GM18873 (cell line): ENCODE results near the gene DPP7.

Experiments
- ATAC-seq: cut with Tn5 transposase; IDR thresholded peaks from one replicate; pipeline ENCODE4 v1.9.1; 2021; ENCODE audit warnings: mild to moderate bottlenecking, moderate library complexity, moderate number of reproducible peaks; ENCODE audit not compliant: unreplicated experiment, low FRiP score

The DPP7 gene

DNA sequence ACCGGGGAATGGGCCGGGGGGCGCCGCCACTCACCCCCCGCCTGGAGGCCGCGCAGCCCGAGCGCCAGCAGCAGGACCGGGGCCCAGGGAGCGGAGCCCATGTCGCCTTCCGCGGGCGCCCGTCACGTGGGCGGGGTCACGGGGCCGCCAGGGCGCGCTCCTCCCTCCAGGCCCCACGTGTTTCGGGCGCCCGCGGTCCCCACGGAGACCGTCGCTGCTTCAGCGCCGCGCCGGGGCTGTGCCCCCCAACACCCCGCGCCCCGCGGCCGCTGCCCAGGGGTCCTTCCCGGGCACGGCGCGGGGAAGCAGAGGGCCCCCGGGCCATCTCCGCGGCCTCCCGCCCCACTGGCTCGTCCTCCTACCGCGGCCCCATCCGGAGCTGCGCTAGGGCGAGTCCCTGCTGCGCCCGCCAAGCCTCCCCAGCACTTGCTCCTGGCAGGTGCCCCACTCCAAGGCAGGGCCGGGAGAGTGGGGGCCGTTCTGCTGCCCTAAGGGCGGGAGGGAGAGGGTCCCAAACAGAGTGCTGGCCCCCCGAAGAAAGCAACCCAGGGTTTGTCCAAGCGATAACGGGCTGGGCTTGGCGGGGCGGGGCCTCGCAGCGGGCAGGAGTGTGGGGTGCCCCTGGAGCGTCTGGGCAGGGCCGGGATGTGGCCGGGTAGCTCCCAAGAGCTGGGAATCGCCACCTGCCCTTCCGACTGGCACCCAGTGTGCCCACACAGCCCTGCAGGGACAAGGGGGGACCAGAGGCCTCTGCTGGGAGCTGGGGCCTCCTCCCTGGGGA is at the start of gene DPP7:
TSS of gene DPP7 (minus strand) at position 121 of the 781 bp plus-strand sequence. CDS start at position 101, 20 bp downstream.
- no peak for ATAC-seq

DNA sequence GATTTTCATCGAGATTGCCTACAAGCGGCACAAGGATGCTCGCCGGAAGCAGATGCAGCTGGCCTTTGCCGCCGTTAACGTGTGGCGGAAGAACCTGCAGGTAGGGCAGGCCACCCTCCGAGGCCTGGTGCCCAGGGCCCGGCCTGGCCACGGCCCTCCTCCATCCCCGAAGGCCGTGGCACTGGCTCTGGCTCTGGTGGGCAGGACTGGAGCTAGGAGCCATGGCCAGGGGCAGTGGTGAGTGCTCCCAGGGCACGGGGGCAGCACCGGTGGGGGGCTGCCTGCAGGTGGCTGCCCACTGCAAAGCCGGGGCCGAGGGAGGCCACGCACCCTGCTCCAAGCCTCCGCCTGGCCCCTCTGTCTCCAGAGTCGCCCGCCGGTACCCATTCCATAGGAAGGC is 49.3 kb upstream of the DPP7 start:
- no peak for ATAC-seq

DNA sequence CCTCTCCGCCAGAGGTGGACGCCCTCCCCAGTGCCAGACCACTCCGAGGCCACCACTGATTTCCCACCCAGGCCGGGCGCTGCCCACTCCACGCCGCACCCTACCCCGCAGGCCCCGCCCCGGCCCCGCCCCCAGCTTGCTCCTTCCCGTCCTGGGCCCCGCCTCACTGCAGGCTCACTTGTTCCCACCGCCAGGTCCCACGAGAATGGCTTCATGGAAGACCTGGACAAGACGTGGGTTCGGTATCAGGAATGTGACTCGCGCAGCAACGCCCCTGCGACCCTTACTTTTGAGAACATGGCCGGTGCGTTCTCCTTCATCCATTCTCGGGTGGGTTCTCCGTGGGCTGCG is 48.8 kb upstream of the DPP7 start:
- no peak for ATAC-seq

- no peak for ATAC-seq
These were observed 48.2 kb upstream of the DPP7 start for GRCh38 chr9:137162505-137163364.

DNA sequence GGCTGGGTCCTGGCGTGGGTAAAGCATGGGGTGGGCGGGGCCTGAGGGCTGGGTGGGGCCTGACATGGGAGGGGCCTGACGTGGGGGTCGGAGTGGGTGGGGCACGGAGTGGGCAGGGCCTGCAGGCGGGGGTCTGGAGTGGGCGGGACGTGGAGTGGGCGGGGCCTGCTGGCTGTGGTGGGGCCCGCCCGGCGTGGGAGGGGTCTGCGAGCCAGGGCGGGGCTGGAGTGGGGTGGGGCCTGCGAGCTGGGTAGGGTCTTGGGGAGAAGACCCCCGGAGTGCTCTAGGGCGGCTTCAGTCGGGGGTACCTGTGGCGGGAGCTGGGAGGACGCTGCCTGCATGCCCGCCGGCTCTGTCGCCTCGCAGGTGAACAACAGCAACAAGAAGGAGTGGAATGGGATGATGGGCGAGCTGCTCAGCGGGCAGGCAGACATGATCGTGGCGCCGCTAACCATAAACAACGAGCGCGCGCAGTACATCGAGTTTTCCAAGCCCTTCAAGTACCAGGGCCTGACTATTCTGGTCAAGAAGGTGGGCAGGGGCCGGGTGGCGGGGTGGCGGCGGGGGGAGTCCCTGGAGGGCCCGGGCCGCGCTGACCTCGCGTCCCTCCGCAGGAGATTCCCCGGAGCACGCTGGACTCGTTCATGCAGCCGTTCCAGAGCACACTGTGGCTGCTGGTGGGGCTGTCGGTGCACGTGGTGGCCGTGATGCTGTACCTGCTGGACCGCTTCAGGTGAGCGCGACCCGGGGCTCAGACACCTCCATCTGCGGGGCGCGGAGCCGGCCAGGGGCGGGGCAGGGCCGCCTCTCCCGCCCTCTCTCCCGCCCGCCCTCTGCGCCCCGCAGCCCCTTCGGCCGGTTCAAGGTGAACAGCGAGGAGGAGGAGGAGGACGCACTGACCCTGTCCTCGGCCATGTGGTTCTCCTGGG is 47.3 kb upstream of the DPP7 start:
- no peak for ATAC-seq

DNA sequence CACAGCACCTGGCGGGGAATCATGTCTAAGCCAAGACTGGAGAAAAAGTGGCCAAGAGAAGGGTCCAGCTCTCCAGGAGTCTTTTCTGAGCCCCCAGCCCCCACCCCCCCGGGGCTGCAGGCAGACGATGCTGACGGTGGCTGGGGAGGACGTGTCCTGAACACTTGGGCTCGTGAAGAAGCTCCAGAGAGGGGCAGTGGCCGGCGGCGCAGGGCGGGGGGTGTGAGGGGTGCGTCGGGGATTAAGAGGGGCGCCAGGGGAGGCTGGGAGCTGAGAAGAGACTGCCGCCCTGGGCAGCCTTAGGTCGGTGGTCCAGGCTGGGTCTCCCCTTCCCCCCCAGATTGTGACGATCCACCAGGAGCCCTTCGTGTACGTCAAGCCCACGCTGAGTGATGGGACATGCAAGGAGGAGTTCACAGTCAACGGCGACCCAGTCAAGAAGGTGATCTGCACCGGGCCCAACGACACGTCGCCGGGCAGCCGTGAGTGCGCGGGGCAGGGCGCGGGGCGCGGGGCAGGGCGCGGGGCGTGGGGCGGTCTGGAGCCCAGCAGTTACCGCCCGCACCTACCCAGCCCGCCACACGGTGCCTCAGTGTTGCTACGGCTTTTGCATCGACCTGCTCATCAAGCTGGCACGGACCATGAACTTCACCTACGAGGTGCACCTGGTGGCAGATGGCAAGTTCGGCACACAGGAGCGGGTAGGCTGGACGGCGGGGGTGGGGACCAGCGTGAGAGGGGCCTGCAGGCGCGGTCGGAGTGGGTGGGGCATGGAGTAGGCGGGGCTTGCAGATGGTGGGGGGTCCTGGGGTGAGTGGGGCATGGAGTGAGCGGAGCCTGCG is 46.4 kb upstream of the DPP7 start:
- ATAC-seq, result no peak

DNA sequence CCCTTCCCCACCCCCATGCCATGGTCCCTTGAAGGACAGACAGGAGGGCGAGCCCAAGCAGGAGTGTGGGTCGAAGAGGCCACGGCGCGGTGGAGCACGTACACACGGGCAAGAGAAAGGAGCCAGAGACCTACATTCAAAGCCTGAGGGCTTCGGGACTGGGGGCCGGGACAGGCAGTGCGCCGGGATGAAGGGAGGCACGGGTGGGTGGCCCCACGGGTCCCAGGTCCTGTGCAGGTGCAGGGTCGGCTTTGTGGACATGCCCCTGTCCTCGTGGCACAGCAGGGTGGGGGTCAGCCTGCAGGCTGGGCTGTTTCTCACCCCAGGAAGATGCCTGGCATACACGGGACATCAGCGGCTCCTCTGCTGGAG is 45.5 kb upstream of the DPP7 start:
- no peak for ATAC-seq

GRCh38 chr9:137159105-137160053 is 44.8 kb upstream of the DPP7 start:
- ATAC-seq, result no peak

DNA sequence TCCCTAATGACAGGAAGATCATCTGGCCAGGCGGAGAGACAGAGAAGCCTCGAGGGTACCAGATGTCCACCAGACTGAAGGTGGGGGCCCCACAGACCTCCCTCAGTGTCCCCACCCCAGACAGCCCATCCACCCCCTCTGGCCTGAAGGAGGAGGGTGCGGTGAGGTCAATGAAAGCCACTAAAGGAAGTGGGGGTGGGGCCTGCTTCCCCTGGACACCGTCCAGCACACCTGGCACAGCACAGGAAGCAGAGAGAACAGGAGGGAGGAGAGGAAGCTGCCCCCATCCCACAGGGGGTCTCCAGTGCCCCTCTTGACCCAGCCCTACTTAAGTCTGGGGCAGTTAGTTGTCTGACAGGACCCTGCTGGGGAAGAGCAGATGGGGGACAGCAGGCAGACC is 44.1 kb upstream of the DPP7 start:
- no peak for ATAC-seq

DNA sequence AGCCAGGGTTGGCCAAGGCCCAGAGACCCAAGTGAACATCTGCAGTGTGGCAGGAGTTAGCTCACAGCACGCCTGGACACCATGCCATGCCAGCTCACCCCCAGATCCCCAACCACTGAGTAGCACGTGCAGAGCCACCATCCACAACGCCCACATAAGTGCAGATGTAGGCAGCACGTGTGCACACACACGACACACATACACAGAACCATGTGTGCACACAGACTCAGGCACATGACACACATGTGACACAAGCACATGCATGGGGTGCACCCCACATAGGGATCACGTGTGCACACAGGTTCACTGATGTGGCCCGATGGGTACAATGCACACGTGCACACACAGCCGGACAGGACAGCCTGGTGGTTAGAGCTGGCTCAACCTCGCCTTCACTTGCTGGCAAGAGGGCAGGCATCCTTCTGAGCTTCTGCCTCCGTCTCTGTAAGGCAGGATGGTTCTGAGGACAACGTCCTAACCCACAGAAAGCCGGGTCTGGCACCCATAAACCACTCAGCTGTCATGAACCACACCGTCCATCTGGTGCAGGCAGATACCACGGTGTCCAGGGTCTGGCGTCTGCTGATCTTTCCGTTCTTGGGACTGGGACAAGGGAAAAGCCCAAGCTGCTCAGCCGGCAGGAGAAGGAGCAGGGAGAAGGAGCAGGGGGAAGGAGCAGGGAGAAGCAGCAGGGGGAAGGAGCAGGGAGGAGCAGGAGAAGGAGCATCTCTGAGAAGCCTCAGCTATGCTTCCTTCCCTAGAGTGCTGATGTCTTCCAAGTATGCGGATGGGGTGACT is 43.3 kb upstream of the DPP7 start:
- ATAC-seq, result no peak

DNA sequence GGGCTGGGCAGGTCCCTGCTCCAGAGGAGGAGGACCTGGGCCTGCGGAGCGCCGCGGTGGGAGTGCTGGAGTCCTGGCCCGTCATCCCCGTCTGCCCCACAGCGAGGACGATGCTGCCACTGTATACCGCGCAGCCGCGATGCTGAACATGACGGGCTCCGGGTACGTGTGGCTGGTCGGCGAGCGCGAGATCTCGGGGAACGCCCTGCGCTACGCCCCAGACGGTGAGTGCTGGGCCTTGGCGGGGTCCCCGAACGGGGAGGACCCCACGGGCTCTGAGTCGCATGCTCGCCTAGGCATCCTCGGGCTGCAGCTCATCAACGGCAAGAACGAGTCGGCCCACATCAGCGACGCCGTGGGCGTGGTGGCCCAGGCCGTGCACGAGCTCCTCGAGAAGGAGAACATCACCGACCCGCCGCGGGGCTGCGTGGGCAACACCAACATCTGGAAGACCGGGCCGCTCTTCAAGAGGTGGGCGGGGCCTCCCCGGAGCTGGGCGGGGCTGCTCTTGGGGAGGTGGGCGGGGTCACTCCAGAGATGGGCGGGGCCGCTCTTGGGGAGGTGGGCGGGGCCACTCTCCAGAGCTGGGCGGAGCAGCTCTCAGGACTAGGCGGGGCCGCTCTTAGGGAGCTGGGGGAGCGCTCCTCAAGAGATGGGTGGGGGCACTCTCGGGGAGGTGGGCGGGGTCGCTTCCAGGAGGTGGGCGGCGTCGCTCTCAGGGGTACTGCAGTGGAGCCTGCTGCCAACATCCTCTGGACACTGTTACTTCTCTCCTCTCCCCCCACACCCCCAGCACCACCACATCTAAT is 42.2 kb upstream of the DPP7 start:
- ATAC-seq, result no peak

DNA sequence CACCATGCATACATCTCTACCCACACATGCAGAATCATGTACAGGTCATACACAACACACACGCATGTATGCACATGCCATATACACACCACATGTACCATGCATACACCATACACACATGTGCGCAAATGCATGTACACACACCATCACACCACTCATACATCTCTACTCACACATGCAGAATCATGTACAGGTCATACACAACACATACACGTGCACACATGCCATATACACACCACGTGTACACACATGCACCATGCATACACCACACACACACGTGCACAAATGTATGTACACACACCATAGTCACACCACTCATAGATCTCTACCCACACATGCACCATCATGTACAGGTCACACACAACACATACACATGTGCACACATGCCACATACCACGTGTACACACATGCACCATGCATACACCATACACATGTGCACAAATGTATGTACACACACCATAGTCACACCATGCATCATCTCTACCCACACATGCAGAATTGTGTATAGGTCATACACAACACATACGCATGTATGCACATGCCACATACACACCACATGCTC is 38.4 kb upstream of the DPP7 start:
- no peak for ATAC-seq

DNA sequence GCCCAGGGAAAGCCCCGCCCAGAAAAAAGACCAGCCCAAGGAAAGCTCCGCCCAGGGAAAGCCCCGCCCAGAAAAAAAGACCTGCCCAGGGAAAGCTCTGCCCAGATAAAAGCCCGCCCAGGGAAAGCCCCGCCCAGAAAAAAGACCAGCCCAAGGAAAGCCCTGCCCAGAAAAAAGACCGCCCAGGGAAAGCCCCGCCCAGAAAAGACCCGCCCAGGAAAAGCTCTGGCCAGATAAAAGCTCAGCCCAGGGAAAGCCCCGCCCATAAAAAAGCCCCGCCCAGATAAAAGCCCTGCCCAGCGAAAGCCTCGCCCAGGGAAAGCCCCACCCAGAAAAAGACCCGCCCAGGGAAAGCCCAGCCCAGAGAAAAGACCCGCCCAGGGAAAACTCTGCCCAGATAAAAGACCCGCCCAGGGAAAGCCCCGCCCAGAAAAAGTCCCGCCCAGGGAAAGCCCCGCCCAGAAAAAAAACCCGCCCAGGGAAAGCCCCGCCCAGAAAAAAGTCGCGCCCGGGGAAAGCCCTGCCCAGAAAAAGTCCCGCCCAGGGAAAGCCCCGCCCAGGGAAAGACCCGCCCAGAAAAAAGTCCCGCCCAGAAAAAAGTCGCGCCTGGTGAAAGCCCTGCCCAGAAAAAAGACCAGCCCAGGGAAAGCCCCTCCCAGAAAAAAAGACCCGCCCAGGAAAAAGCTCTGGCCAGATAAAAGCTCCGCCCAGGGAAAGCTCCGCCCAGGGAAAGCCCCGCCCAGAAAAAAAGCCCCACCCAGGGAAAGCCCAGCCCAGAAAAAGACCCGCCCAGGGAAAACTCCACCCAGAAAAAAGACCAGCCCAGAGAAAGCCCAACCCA is 36.3 kb upstream of the DPP7 start:
- no peak for ATAC-seq

DNA sequence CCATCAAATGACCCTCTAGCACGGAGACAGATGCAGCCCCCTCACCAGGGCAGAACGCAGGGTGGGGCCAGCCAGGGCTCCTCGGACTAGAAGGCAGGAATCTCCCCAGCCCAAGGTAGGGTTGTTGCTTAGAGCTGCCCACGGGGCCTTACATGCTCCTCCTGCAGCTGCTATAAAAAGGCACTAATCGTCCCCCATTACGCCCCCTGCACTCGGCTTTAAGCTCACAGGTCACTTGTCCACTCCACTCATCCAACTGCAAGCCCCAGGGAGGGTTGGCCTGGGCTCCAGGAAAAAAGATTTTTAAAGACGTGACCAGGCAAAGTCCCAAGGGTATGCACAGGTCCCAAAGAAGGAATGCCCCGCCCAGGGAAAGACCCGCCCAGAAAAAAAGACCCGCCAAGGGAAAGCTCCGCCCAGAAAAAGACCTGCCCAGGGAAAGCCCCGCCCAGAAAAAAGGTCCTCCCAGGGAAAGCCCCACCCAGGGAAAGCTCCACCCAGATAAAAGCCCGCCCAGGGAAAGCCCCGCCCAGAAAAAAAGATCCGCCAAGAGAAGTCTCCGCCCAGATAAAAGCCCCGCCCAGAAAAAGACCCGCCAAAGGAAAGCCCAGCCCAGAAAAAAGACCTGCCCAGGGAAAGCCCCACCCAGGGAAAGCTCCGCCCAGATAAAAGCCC is 35.5 kb upstream of the DPP7 start:
- no peak for ATAC-seq

DNA sequence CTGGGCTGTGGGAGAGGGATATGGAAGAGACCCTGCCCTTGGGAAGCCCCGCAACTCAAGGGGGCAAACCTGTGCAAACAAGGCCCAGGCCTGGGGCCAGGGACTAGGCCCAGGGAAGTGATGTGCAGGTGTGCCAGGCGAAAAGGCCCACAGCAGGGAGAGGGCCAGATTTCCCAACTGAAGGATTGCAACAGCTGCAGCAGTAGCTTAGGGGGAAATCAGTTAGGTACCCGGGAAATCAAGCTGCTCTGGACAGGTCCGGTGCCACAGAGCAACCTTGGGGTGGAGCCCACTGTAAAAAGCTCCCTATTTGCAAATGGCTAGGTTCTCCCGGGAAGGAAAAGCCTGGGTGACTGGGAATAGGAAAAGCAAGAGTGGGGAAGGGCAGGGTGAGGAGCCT is 34.8 kb upstream of the DPP7 start:
- ATAC-seq, result no peak

- ATAC-seq, result no peak
These were observed 34.1 kb upstream of the DPP7 start for GRCh38 chr9:137148661-137149060.
